Glomerular endothelial cell (primary cell): ENCODE data around the gene TMEM163. TPM values are rescaled to one million over a fixed set of nuclear protein-coding genes. Genes with fewer than 3 reads are reported as not detected.
"Not testable (repeated sequence)": the region's sequence is repeated elsewhere in the genome, so short reads cannot be mapped to it uniquely, and the experiment has no call there.

Source experiments
- DNase-seq: peaks from one replicate; pipeline ENCODE4 v3.0.0-alpha.2; 2011; ENCODE audit warnings: low read depth, low spot score; ENCODE audit errors: extremely low read depth
- total RNA-seq: library from RNA; depleted of rRNA; stranded (reverse); fragments of >200 nt; gene quantifications from 2 replicates; pipeline ENCODE4 v1.2.3, GENCODE V29; 2015

TMEM163 gene
- total RNA-seq, 1 donor from 2014 or later: 3.2 TPM

DNA sequence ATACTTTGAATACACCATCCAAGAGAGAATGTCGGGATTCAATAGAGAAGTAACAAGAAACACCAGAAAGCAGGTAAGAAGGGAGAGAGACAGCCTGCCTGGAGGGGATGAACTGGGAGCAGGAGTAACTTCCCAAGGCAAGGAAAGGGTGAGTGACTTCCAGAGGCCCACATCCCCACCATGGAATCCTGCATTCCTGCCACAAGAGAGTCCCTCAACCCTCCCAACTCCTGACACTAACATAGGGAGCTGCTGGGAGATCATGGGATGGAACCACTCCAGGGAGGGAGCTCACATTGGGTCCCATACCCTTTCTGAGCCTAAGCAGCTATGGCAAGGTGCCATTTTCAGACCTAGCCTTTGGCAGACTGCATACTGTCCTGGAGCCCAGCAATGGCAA lies 5.5 kb upstream of the TMEM163 start:
- DNase-seq: no peak

DNA sequence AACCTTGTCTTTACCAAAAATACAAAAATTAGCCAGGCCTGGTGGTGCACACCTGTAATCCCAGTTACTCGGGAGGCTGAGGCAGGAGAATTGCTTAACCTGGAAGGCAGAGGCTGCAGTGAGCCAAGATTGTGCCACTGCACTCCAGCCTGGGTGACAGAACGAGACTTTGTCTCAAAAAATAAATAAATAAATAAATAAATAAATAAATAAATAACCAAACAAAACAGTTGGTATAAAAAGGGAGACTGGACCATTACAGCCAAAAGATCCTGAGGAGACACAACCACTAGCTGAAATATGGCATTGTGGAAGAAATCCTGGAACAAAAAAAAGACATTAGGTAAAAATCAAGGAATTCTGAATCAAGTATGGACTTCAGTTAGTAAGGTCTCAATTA lies 4.9 kb upstream of the TMEM163 start:
- not testable (repeated sequence) for DNase-seq

DNA sequence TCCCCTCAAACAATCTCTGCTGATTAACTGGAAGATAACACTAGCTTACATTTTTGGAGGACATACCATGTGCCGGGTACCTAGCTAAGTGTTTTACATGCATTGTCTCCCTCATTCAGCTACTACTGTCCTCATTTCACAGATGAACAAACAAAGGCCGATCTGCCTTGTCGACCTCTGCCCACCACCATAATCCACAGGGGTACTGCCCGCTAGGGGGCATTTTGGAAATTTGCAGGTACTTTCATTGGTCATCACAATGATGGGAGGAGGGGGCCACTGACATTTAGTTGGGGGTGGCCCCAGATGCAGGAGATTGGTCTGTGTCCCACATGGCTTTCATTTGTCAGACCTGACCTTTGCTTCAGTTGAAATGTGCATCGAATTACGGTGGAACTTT lies 3.9 kb upstream of the TMEM163 start:
- no peak for DNase-seq

DNA sequence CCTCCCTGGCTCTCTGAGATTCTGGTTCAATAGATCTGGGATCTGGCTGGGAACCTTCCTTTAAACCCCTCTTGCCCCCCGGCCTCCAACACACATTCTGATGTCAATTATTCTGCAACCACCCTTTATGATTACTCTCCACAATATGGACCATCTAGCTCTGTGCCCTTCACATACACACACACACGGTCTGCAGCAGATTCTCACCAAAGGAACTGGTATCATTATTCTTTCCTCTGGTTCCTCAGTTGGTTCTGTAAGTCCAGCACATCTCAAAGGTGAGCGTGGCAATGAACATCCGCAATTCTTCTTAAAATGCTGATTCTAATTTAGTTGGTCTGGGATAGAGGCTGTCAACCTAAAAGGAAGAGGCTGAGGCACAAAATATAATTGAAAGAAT lies 2.8 kb upstream of the TMEM163 start:
- no peak for DNase-seq

DNA sequence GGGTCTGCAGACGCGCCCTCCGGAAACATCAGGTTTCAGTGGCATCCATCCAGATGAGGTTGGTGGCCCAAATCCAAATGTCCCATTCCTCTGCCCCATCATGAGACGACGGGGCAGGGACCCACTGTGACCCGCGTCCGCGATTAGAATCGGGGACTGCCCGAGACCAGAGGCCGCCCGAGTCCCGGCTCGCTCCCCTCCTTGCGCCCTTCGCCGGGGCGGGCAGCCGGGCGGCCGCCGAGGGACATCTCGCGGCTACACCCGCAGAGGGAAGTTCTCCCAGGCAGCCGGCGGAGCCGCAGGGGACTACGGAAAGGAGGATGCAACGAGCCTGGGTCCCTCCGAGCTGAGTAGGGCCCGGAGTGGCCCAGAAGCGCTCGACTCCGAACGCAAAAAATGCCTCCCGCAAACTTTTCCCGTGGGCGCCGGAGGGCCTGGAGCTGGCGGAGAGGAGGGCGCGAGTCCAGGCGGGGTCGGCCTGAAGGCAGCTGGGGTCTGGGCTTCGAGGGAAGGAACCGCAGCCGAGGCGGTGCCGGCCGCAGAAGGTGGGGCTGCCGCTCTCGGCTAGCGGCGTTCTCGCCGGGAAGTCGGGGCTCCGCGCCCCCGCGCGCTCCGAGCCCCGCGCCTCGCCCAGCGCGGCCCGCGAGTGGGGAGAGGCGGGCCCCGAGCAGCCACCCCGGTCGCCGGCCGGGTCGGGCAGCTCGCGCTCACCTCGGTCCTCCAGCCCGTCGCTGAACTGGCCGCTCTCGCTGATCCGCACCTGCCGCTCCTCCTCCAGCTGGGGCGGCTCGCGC lies 580 bp downstream of the TMEM163 start:
- DNase-seq: no peak

DNA sequence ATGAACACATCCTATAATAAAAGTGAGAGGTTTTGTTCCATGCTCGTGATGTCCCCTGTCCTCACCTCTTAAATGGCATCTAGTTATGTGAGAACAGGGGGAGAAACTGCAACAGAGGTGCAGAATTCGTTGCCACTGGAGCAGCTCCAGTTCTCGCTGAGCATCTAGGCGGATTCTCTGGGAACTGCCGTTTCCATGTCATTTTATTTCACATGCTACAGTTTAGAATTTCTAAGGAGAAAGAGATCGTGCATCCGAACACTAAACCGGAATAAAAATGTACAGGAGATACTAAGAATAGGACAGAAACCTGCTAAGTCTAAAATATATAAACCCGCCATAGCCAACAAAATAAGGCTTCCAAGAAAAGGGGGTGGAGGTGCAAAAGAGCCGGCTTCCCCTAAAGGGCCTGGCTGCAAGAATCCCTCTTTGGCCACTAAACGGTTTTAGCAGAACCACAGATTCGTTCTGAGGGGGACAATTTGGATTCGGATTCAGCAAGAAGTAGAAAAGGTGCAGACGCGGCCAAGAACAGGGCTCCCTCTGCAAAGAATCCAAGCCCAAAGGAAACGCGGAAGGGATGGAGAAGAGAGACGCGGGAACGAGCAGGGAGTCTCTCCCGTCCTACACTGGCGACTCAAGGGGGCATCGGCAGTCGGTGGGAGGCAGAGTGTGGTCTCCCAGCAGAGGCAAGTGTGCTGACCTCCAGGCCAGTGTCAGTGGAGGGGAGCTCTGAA lies 1.3 kb downstream of the TMEM163 start:
- no peak for DNase-seq

DNA sequence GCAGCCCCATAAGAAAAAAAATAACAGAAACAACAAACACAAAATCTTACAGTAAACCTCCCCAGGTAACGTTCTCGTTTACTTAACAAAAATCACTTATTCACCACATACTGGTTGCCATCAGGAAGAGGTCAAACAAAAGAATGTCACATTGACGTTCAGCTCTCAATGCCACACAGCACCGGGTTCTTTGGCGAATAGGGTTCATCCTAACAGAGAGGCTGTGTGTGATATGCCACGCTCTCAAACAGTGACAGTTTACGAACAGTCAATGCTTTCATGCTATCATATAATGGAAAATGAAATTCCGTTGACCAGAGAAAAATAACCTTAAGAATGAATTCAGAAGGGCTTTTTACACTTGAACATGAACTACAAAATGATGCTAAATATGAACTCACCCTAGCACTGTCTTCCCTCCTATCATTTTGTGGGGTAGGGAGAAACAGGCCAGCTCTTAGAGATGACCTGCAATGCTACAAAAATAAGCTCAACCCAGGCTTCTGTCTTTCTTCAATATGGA lies 2.0 kb downstream of the TMEM163 start:
- DNase-seq: no peak

DNA sequence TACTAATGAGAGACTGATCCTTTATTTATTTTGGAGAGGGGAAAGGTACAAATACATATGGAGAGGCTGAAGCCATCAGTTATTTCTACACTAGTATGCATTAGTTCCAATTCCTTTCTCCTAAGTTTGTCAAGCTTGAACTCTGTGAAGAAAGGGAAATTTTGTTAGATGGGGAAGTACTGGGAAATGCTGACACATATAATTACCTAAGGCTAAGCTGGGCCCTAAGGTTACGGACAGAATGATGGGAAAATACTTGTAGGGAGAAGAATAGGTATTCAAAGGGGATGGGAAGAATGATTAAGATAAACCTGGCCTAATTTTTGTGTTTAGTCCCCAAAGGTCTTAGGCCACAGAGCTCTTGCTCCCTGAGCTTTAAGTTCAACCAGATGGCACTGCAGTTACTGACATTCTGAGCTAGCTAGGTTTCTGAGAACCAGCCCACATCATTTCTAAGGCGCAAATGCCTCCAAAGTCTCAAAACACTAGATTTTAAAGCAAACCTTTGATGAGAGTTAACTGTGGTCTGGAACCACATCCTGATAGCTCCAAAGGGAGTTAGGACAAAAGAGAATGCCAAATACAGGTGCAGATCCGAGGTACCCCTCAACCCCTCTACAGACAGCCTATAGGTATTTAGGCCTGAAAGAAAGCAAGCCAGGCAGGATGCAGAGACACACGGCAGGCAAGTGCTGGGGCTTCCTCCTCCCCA lies 2.7 kb downstream of the TMEM163 start:
- no peak for DNase-seq

DNA sequence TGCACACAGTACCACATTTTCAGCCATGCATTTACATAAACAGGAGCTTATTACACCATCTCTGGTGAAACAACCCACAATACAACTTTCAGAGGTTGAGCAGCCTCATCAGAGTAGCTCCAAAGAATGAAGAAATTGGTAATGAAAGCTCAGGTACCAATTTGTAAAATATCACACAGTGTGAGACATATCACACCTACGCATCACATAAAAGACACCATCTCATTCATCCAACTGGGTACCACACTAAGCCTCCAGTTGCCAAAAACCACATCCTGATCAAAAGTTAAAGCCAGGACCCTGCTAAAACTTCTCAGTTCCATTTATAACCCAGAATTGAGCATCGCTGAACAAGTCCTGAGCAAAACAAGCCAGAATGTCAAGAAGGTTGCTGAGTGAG lies 4.6 kb downstream of the TMEM163 start:
- DNase-seq: no peak

DNA sequence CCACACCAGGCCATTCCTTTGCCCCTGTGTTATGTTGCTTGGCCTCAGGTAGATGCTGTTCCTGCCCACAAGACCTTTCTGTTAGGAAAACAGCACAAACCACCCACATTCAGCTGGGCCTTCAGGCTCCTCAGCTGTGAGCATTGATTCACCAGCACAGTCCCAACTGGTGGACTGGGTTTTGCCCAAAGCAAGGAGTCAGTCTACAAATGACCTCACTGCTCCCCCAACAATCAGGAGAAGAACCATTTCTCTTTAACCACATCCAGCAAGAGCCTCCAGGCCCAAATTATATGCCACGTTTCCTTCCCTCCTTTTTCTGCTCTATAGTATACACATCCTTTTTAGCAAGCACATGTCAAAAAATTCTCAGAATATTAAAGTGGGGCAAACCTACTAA lies 5.2 kb downstream of the TMEM163 start:
- DNase-seq: no peak

DNA sequence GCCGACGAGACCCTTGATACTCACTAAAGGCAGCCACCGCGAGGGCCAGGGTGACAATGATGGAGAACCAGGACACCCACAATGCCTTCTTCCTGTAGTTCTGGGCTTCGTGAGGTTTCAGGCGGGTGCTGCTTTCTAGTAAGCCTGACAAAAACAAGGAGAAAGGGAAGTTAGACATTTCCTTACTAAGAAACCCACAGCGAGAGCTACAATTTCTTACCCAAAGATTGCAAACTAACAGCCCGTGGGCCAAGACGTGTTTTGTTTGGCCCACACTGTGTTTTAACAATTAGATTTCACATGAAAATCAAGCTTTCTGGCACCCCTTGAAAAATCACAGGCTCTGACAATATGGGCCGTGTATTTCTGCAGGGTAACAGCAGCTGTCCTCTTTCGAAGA lies 5.6 kb downstream of the TMEM163 start:
- no peak for DNase-seq

DNA sequence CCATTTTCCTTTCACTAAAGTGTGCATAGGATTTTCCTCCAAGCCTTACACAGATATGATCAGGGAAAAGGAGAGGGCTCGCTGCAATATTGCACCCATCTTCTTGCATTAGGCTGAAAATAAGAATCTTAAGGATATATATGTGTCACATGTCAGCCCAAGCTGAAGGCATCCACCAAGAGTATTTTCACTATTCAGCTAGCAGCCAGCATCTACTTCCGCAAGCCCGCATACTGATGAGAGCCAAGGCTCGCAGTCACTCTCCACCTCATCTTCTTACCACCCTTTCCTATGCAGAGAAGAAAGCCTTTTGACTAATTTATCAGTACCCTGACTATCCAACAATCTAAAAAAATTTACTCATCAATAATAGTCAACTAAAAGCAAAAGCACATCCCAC lies 6.1 kb downstream of the TMEM163 start:
- no peak for DNase-seq

DNA sequence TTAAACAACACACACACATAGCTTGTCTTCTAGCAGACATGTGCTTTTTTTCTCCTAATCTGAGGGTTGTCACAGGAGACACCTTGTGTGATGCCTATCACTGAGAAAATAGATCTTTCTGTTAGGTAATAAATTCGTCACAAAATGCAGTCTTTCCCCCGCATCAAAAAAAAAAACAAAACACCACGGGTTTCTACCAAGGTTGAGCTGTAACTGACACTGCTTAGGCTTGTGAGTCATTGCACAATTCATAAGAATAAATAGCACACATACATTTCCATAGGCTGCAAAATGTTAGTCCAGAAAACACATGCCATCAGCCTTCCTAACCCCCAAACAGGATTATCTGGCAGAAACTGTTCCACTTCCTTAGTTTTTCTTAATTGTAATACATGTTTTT lies 6.5 kb downstream of the TMEM163 start:
- no peak for DNase-seq

DNA sequence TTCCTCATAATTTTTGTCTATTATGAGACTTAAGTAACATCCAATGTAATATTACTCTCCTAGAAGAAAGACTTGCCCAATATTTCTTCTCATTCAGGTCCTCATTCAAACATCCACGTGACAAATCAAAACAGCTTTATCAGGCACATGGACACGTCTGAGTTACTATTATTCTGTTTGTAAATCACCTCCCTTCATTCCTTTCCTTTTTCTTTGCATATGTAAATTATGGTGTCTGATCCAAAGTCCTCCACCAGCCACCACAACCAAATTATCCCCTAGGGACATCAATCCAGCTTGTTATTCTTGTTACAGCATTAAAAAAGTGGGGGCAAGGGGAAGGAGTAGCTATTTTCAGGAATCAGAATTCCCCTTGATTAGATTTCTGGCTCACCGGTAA lies 7.1 kb downstream of the TMEM163 start:
- DNase-seq: no peak

DNA sequence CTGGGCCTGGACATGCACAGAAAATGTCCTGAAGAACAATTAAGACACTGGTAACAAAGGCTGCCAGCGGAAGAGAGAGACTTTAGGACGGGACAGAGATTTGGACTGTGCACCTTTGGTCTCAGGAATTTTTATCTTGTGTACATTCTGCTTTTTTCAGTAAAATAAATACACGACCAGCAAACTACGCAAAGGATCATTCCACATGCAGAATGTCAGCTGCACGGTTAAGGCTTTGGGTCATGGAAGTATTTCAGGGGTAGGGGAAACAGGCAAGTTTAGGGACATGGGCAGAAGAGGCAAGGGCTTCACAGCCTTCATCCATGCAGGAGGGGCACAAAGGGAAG lies 11.5 kb downstream of the TMEM163 start:
- no peak for DNase-seq

DNA sequence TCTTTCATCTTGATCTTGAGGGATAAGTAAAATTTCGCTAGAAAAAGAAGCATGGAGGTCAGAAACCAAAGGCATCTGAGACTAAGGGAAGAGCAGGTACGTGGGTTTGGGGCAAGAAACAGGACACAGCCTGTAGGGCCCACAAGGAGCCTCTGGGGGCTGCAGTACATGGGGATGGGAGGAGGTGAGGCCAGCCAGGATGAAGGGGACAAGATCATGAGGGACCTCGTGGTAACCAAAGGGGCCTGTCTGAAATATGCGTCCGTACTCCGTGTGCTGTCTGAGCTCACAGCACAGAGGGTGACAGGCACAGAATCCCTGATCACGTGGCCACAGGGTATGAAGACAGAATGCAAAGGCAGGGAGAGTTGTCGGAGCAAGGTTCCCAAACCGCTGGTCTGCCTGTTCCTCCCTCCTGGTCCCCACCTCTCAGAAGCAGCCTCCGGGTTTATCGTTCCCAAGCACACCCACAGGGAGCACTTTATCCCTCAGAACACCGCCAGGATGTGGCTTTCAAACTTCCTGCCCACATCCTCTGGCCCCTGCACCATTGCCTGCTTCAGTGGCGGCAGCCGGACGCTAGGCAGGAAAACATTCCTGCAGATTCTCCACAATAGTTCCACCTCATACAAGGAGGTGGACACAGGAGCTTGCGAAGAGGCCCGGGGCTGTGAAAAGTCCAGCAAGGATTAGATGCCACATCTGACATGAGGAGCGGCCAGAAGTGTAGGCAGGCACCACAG lies 12.0 kb downstream of the TMEM163 start:
- no peak for DNase-seq

DNA sequence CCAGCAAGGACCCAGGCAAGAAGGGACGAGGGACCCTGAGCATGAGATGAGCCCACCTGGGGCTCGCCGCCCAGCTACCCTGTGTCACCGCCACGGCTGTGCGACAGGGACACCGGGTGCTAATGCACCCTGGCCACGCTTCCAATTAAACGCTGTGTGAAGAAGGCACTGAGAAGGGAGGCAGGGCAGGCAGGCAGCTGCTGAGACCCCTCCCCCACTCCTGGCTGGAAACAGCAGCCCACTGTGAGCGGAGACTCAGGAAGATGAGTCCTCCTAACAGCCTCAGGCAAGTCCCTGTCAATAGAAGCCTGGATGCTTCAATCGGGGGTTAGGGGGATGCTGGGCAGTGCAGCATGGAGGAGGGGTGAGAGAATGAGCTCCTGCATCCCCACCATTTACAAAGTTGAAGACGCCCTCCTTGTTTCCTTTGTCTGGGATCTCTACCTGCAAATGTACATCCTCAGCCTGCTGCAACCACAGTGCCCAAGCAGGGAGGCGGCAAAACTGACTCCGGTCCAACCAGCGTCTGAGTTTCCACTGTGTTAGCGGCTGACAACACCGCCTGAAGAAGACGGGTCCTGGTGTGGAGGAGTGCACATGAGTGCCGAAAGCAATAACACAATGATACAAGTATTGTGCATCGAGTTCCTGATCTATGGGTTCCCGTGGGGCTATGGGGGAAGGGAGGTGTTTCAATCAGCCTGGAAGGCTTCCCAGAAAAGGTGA lies 12.8 kb downstream of the TMEM163 start:
- DNase-seq: no peak

DNA sequence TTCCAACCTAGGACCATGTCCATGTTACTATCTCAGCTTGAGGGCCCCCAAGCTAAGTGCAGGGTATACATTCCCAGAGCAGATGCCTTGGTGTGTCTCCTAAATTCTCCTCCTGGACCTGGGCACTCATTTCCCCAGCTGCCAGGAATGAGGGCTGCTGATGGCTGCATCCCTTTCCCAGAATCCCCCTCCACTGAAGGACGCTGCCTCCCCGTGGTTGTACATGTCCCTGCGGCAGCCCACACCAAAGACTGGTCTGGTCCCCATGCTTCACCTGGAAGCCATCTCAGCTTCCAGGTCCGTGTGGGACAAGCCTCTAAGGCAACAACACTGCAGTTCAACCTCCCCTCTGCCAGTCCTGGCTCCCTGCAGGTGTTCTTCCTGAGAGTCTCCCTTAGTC lies 14.6 kb downstream of the TMEM163 start:
- DNase-seq: no peak

DNA sequence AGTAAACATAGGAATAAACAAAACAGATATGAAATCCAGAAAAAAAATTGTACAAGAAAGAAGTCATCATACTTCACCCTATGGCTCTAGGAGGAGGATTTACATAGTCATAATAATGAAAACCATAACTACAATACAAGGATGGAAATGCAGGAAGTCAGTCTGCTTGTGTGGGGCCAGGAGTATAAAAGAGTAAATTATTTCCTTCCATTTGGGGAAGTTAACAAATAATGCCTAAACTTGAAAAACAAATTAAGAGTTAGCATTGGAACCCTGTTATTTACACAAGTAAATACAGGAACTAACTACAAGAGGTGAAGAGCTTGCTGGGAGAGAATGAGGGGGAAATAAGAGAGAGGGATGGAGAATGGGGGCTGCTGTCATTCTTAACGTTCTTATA lies 15.4 kb downstream of the TMEM163 start:
- DNase-seq: no peak

DNA sequence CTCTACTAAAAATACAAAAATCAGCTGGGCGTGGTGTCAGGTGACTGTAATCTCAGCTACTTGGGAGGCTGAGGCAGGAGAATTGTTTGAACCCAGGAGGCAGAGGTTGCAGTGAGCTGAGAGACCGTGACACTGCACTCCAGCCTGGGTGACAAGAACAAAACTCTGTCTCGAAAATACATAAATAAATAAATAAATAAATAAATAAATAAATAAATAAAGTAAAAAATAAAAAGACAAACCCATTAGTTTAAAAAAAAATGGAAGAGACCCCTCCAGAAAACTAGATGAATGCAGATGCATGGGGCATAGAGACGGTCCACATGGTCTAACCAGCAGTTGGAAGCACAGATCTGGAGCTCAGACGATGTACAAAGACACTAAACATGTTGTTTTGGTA lies 18.1 kb downstream of the TMEM163 start:
- no peak for DNase-seq
